Sciatic nerve (tissue), 2 donors: ENCODE measurements around the gene KANK4. TPM values are rescaled to one million over a fixed set of nuclear protein-coding genes. Genes with fewer than 3 reads are reported as not detected.

Experiments used
- ATAC-seq: fragments of 200-7000 bp; cut with Tn5 transposase; one replicate; pipeline ENCODE4 v1.9.1; 2020; ENCODE audit warnings: mild to moderate bottlenecking, moderate library complexity
- DNase-seq: peaks from one replicate; pipeline ENCODE4 v3.0.0-alpha.2; 2020; ENCODE audit warnings: low spot score
- intact Hi-C: fragments of 100-400 bp; cut with DNase I; formaldehyde crosslinking; loops from one replicate; pipeline ENCODE4 v1.14.2; 2022
- total RNA-seq: library from RNA; stranded (reverse); fragmentation: NEBNext Ultra II Directional; extraction: Animal tissue kit (Norgen Biotek cat#: 25700); gene quantifications from one replicate; pipeline ENCODE4 v1.2.1, GENCODE V29; 2021
- donor health status: DM: no; HTN: no; CAD: no.
- donor health status: DM: no; HTN: no; CAD: no.

KANK4 gene
- 69.9 TPM for total RNA-seq

GRCh38 chr1:62318756-62319544, at the start of gene KANK4:
Gene KANK4 (minus strand): TSS chr1:62319434. CDS start chr1:62281564, 37,870 bp downstream.
- no peak for DNase-seq
- intact Hi-C loops: no loop called here
- peak; percentile 25 for ATAC-seq

- ATAC-seq (no peak), DNase-seq (no peak)
- intact Hi-C loops: no loop called here
These were observed 49.8 kb upstream of the KANK4 start for GRCh38 chr1:62368989-62369388.

GRCh38 chr1:62367005-62367557, 47.8 kb upstream of the KANK4 start:
- ATAC-seq (no peak), DNase-seq (no peak)
- intact Hi-C loops: no loop called here

- DNase-seq: no peak
- ATAC-seq: no peak
- intact Hi-C loops: no loop called here
These were observed 45.5 kb upstream of the KANK4 start for GRCh38 chr1:62364721-62365120.

GRCh38 chr1:62362926-62363325, 43.7 kb upstream of the KANK4 start:
- DNase-seq (no peak), ATAC-seq (no peak)
- intact Hi-C loops: no loop called here

- intact Hi-C loops: no loop called here
- ATAC-seq: peak; percentile 80
- no peak for DNase-seq
These were observed 43.1 kb upstream of the KANK4 start for GRCh38 chr1:62362061-62362917.

- ATAC-seq (no peak), DNase-seq (no peak)
- intact Hi-C loops: no loop called here
These were observed 42.2 kb upstream of the KANK4 start for GRCh38 chr1:62361431-62361830.

GRCh38 chr1:62358665-62359373, 39.6 kb upstream of the KANK4 start:
- intact Hi-C loops: no loop called here
- ATAC-seq: no peak

GRCh38 chr1:62357916-62358315, 38.7 kb upstream of the KANK4 start:
- DNase-seq (no peak), ATAC-seq (no peak)
- intact Hi-C loops: no loop called here

More at GRCh38 chr1:62358665-62359373, 39.6 kb upstream of the KANK4 start:
- no peak for DNase-seq

GRCh38 chr1:62356257-62356835, 37.1 kb upstream of the KANK4 start:
- DNase-seq: no peak
- intact Hi-C loops: no loop called here
- no peak for ATAC-seq

GRCh38 chr1:62355095-62355494, 35.9 kb upstream of the KANK4 start:
- no peak for DNase-seq
- ATAC-seq: no peak
- intact Hi-C loops: no loop called here

- intact Hi-C loops: no loop called here
- ATAC-seq: no peak
- DNase-seq: no peak
These were observed 34.6 kb upstream of the KANK4 start for GRCh38 chr1:62353853-62354252.

- DNase-seq (no peak), ATAC-seq (no peak)
- intact Hi-C loops: no loop called here
These were observed 33.2 kb upstream of the KANK4 start for GRCh38 chr1:62352387-62352786.

- intact Hi-C loops: no loop called here
- no peak for ATAC-seq
- no peak for DNase-seq
These were observed 30.4 kb upstream of the KANK4 start for GRCh38 chr1:62349470-62350233.

GRCh38 chr1:62346886-62347285, 27.7 kb upstream of the KANK4 start:
- ATAC-seq (no peak), DNase-seq (no peak)
- intact Hi-C loops: no loop called here

- ATAC-seq (no peak), DNase-seq (no peak)
- intact Hi-C loops: no loop called here
These were observed 24.7 kb upstream of the KANK4 start for GRCh38 chr1:62343911-62344310.

GRCh38 chr1:62342270-62342669, 23.0 kb upstream of the KANK4 start:
- intact Hi-C loops: no loop called here
- DNase-seq: no peak
- ATAC-seq: no peak

GRCh38 chr1:62341615-62342014, 22.4 kb upstream of the KANK4 start:
- intact Hi-C loops: no loop called here
- no peak for ATAC-seq
- no peak for DNase-seq
